Colonic mucosa (tissue), 4 donors: ENCODE measurements around the gene RPS6KA3. TPM values are rescaled to one million over a fixed set of nuclear protein-coding genes. Genes with fewer than 3 reads are reported as not detected.

Experiments used
- DNase-seq: peaks from one replicate; pipeline ENCODE4 v3.0.0-alpha.2; 2020
- H3K27ac ChIP-seq: fragments of 200-600 bp; one replicate; pipeline ENCODE4 v1.8.0; 2021
- H3K27me3 ChIP-seq: fragments of 200-600 bp; one replicate; pipeline ENCODE4 v1.8.0; 2021
- H3K36me3 ChIP-seq: fragments of 200-600 bp; one replicate; pipeline ENCODE4 v1.8.0; 2021
- H3K4me1 ChIP-seq: fragments of 200-600 bp; one replicate; pipeline ENCODE4 v1.8.0; 2021; ENCODE audit warnings: mild to moderate bottlenecking
- H3K4me3 ChIP-seq: fragments of 200-600 bp; one replicate; pipeline ENCODE4 v1.8.0; 2021
- H3K9ac ChIP-seq, 2 donors: one replicate each; pipeline ENCODE4 v1.7.0; 2013; ENCODE audit warnings: control low read depth in 2 of 2, low read depth in 2 of 2, low read length in 2 of 2
- H3K9me3 ChIP-seq: fragments of 200-600 bp; one replicate; pipeline ENCODE4 v1.8.0; 2021
- intact Hi-C: fragments of 100-400 bp; cut with DNase I; formaldehyde crosslinking; loops from one replicate; pipeline ENCODE4 v1.14.1; 2022
- total RNA-seq, 2 donors: library from RNA; stranded (reverse); fragmentation: NEBNext Ultra II Directional in 1 of 2; extraction: Animal tissue kit (Norgen Biotek cat#: 25700) in 1 of 2; gene quantifications; one replicate each; pipeline ENCODE4 v1.2.1, GENCODE V29; 2021
- TF ChIP-seq, protein P1 (sequence below): fragments of 200-600 bp; IDR thresholded peaks from one replicate; pipeline ENCODE4 v1.8.0; 2022; ENCODE audit warnings: antibody characterized with exemption, mild to moderate bottlenecking
- donor health status: healthy.
- donor health status: DM: no; HTN: no; CAD: no.
- donor health status: DM: no; HTN: no; CAD: no.

RPS6KA3 gene
- 100 to 1,000 TPM in 1 of 2 donors, 10 to 100 TPM in 1; 77.0 to 110 TPM for total RNA-seq

- no peaks in the 10 kb centered on the region for H3K9me3 ChIP-seq
- no peaks in the 10 kb centered on the region for H3K27me3 ChIP-seq
- DNase-seq: peak; percentile 91
- H3K4me3 ChIP-seq: peak within 1 kb of the TSS; percentile 52
- TF ChIP-seq, protein P1, sequence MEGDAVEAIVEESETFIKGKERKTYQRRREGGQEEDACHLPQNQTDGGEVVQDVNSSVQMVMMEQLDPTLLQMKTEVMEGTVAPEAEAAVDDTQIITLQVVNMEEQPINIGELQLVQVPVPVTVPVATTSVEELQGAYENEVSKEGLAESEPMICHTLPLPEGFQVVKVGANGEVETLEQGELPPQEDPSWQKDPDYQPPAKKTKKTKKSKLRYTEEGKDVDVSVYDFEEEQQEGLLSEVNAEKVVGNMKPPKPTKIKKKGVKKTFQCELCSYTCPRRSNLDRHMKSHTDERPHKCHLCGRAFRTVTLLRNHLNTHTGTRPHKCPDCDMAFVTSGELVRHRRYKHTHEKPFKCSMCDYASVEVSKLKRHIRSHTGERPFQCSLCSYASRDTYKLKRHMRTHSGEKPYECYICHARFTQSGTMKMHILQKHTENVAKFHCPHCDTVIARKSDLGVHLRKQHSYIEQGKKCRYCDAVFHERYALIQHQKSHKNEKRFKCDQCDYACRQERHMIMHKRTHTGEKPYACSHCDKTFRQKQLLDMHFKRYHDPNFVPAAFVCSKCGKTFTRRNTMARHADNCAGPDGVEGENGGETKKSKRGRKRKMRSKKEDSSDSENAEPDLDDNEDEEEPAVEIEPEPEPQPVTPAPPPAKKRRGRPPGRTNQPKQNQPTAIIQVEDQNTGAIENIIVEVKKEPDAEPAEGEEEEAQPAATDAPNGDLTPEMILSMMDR: no peak
- H3K27ac ChIP-seq: peak within 1 kb of the TSS; percentile 76
- no peaks in the 10 kb centered on the region for H3K36me3 ChIP-seq
- H3K9ac ChIP-seq: peak within 1 kb of the TSS; percentile 78 to 88
- intact Hi-C loops: no loop called here
- H3K4me1 ChIP-seq: no peaks in the 10 kb centered on the region
These were observed at the start of gene RPS6KA3 for GRCh38 chrX:20266810-20267606. RPS6KA3 (minus strand) TSS chrX:20266909; CDS start chrX:20266632, 277 bp downstream.

DNA sequence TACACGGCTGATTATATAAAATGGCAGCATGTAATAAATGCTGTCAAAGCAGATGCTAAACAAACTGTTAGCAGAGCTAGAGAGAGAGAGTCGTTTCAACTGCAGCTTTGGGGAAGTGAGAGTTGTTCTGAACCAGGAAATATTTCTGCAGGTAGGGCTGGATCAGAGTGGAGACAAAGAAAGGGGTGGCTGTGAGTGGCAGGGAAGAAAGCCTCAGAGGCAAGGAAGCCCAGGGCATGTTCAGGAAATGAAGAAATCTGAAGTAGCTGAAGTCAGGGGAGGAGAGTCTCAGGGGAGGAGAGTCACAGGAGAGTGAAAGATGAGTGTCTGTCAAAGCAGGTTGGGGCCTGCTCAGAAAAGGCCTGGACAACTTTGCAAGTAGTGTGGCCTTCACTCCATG lies 48.4 kb upstream of the RPS6KA3 start:
- no peaks in the 10 kb centered on the region for H3K27me3 ChIP-seq
- H3K9me3 ChIP-seq: no peaks in the 10 kb centered on the region
- no peak overlapping the region for H3K27ac ChIP-seq
- no peaks in the 10 kb centered on the region for H3K36me3 ChIP-seq
- H3K4me1 ChIP-seq: no peaks in the 10 kb centered on the region
- H3K9ac ChIP-seq: no peak overlapping the region
- TF ChIP-seq, protein P1: no peak
- no peak overlapping the region for H3K4me3 ChIP-seq
- peak; percentile 18 for DNase-seq
- intact Hi-C loops: no loop called here

- Histone ChIP-seq H3K9me3 (no peaks in the 10 kb centered on the region), H3K4me1 (no peaks in the 10 kb centered on the region), H3K9ac (no peak overlapping the region), H3K27ac (no peak overlapping the region), H3K4me3 (no peak overlapping the region), H3K27me3 (no peaks in the 10 kb centered on the region), H3K36me3 (no peaks in the 10 kb centered on the region)
- no peak for DNase-seq
- TF ChIP-seq, protein P1: no peak
- intact Hi-C loops: no loop called here
These were observed 47.2 kb upstream of the RPS6KA3 start for GRCh38 chrX:20313899-20314298.

GRCh38 chrX:20312018-20312417 lies 45.3 kb upstream of the RPS6KA3 start:
- TF ChIP-seq, protein P1: no peak
- Histone ChIP-seq H3K4me3 (no peak overlapping the region), H3K36me3 (no peaks in the 10 kb centered on the region), H3K27me3 (no peaks in the 10 kb centered on the region), H3K9ac (no peak overlapping the region), H3K4me1 (no peaks in the 10 kb centered on the region), H3K9me3 (no peaks in the 10 kb centered on the region), H3K27ac (no peak overlapping the region)
- intact Hi-C loops: no loop called here
- DNase-seq: no peak

DNA sequence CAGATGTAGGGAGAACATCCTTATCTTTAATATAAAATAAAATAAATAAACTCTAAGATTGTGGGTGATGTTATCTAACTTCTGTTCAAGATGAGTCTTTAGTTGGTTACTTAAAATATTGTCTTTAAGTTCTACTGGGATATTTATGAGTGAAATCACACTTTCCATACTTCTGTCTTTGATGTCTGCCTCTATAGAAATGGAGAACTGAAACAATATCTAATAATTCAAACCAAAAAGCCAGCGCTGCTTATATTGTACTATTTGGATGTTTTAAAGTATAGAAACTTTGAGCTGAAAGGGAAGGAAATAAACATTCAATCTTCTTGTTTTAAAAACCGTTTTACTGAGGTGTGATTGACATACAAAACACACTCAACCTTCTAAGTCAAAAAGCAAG lies 44.8 kb upstream of the RPS6KA3 start:
- no peak for DNase-seq
- intact Hi-C loops: no loop called here
- Histone ChIP-seq H3K9ac (no peak overlapping the region), H3K9me3 (no peaks in the 10 kb centered on the region), H3K4me1 (no peaks in the 10 kb centered on the region), H3K36me3 (no peaks in the 10 kb centered on the region), H3K27ac (no peak overlapping the region), H3K27me3 (no peaks in the 10 kb centered on the region), H3K4me3 (no peak overlapping the region)
- TF ChIP-seq, protein P1: no peak
